CD14-positive monocyte (primary cell): ENCODE data around the gene ATP8B3. TPM values are rescaled to one million over a fixed set of nuclear protein-coding genes. Genes with fewer than 3 reads are reported as not detected.
A peak's percentile ranks its signal among the peaks of the same experiment; 100 is the strongest.

ENCODE experiments used
- DNase-seq, 3 donors: peaks; one replicate each; pipeline ENCODE4 v3.0.0-alpha.2; 2011 to 2022
- H2AFZ ChIP-seq: 2 replicates; pipeline ENCODE4 v1.6.0; 2012; ENCODE audit warnings: mild to moderate bottlenecking, low read depth, low read length, inconsistent platforms; ENCODE audit not compliant: insufficient read depth, poor library complexity, severe bottlenecking
- H3K27ac ChIP-seq, 2 donors: 1 replicate in 1 of 2; 2 replicates in 1 of 2; pipeline ENCODE4 v1.5.1; 2012 to 2013; ENCODE audit warnings: low read length in 2 of 2, control low read depth in 1 of 2, inconsistent platforms in 1 of 2, low read depth in 1 of 2, mild to moderate bottlenecking in 1 of 2
- H3K27me3 ChIP-seq, 2 donors: one replicate each; pipeline versions ENCODE4 v1.6.0 to v1.6.1; 2011 to 2013; ENCODE audit warnings: low read length in 2 of 2; ENCODE audit not compliant: control insufficient read depth in 2 of 2, insufficient read depth in 2 of 2
- H3K36me3 ChIP-seq, 2 donors: replicated peaks in 1 of 2; 1 replicate in 1 of 2; 2 replicates in 1 of 2; pipeline versions ENCODE4 v1.5.1 to v1.6.1; 2012 to 2013; ENCODE audit warnings: low read length in 2 of 2, control low read depth in 1 of 2, inconsistent platforms in 1 of 2, mild to moderate bottlenecking in 1 of 2; ENCODE audit not compliant: insufficient read depth in 2 of 2, control insufficient read depth in 1 of 2
- H3K4me1 ChIP-seq, 2 donors: 1 replicate in 1 of 2; 2 replicates in 1 of 2; pipeline versions ENCODE4 v1.5.1 to v1.6.1; 2012 to 2013; ENCODE audit warnings: low read length in 2 of 2, control low read depth in 1 of 2, inconsistent platforms in 1 of 2, mild to moderate bottlenecking in 1 of 2, moderate library complexity in 1 of 2; ENCODE audit not compliant: insufficient read depth in 2 of 2, control insufficient read depth in 1 of 2
- H3K4me2 ChIP-seq: replicated peaks from 2 replicates; pipeline ENCODE3; 2012; ENCODE audit warnings: low read length, moderate library complexity, mild to moderate bottlenecking; ENCODE audit not compliant: poor library complexity, severe bottlenecking; ENCODE audit errors: extremely low read depth
- H3K4me3 ChIP-seq, 3 experiments: fragments of 200-600 bp in 1 of 3; sonication (generic) in 1 of 3; replicated peaks in 1 of 3; 1 replicate in 2 of 3; 2 replicates in 1 of 3; pipeline ENCODE4 v1.5.1; 2011 to 2013; ENCODE audit warnings: low read length in 3 of 3, mild to moderate bottlenecking in 3 of 3, control low read depth in 2 of 3, low read depth in 2 of 3, inconsistent platforms in 1 of 3, moderate library complexity in 1 of 3
- H3K79me2 ChIP-seq: 2 replicates; pipeline ENCODE4 v1.6.0; 2012; ENCODE audit warnings: mild to moderate bottlenecking, control low read depth, inconsistent platforms, low read length, moderate library complexity; ENCODE audit not compliant: insufficient read depth
- H3K9ac ChIP-seq: 2 replicates; pipeline ENCODE4 v1.6.0; 2017; ENCODE audit warnings: low read length, mild to moderate bottlenecking; ENCODE audit not compliant: insufficient read depth, poor library complexity, severe bottlenecking
- H3K9me3 ChIP-seq, 2 donors: replicated peaks in 1 of 2; 1 replicate in 1 of 2; 2 replicates in 1 of 2; pipeline versions ENCODE4 v1.5.1 to v1.6.1; 2012 to 2013; ENCODE audit warnings: low read length in 2 of 2, control low read depth in 1 of 2; ENCODE audit not compliant: control insufficient read depth in 1 of 2, insufficient read depth in 1 of 2
- H4K20me1 ChIP-seq: 2 replicates; pipeline ENCODE4 v1.6.0; 2012; ENCODE audit warnings: mild to moderate bottlenecking, low read length, control low read depth, moderate library complexity; ENCODE audit not compliant: insufficient read depth
- H3K27ac Mint-ChIP-seq, 7 donors: one replicate each; pipeline ENCODE4 v1.8.0; 2020; ENCODE audit warnings: mild to moderate bottlenecking in 7 of 7, mixed read lengths in 7 of 7, moderate library complexity in 6 of 7, inconsistent platforms in 2 of 7
- H3K27me3 Mint-ChIP-seq, 3 donors: one replicate each; pipeline ENCODE4 v1.8.0; 2021 to 2022; ENCODE audit warnings: low read depth in 3 of 3, mild to moderate bottlenecking in 3 of 3, mixed read lengths in 3 of 3, moderate library complexity in 3 of 3, inconsistent platforms in 1 of 3
- H3K36me3 Mint-ChIP-seq, 2 donors: one replicate each; pipeline ENCODE4 v1.8.0; 2020; ENCODE audit warnings: mixed read lengths in 2 of 2, inconsistent platforms in 1 of 2, mild to moderate bottlenecking in 1 of 2
- H3K4me1 Mint-ChIP-seq: one replicate; pipeline ENCODE4 v1.8.0; 2020; ENCODE audit warnings: mild to moderate bottlenecking, mixed read lengths
- H3K4me3 Mint-ChIP-seq, 2 donors: one replicate each; pipeline ENCODE4 v1.8.0; 2020; ENCODE audit warnings: mild to moderate bottlenecking in 2 of 2, mixed read lengths in 2 of 2, moderate library complexity in 1 of 2
- H3K9me3 Mint-ChIP-seq, 7 donors: one replicate each; pipeline ENCODE4 v1.8.0; 2020 to 2022; ENCODE audit warnings: mixed read lengths in 7 of 7, mild to moderate bottlenecking in 6 of 7, moderate library complexity in 6 of 7, inconsistent platforms in 2 of 7
- CTCF ChIP-seq: fragments of 200-600 bp; IDR thresholded peaks from one replicate; pipeline ENCODE4 v1.8.0; 2022; ENCODE audit warnings: antibody characterized with exemption, mild to moderate bottlenecking
- WGBS: methylation state at CpG from one replicate; pipeline ENCODE4 v1.1.5; 2013; ENCODE audit warnings: missing lambda C conversion rate; ENCODE audit not compliant: insufficient coverage; 5-methylcytosine and 5-hydroxymethylcytosine counted together
- intact Hi-C, 2 donors: fragments of 100-400 bp; cut with micrococcal nuclease; formaldehyde crosslinking; loops; one replicate each; pipeline versions ENCODE4 v1.15.0 to v1.15.1; 2023
- polyA plus RNA-seq, 3 donors: library from polyadenylated mRNA; depleted of rRNA in 1 of 3; unstranded in 2 of 3; stranded (reverse) in 1 of 3; fragments of 300-500 nt in 2 of 3; fragments of >200 nt in 1 of 3; fragmentation: Illumina TruSeq in 2 of 3; gene quantifications; 1 replicate in 2 of 3; 2 replicates in 1 of 3; pipeline ENCODE4 v1.2.3, GENCODE V29; 2012 to 2021

The ATP8B3 gene
- polyA plus RNA-seq, 3 donors = 1.6 to 8.2 (median 1.8) TPM

GRCh38 chr19:1767464-1767933 lies 44.6 kb downstream of the ATP8B3 start:
- H3K27me3 ChIP-seq = peaks cover 33 to 92% of the 10 kb centered on the region in 2 donors
- no peak overlapping the region for H3K4me3 ChIP-seq
- peaks cover 23 to 43% of the 10 kb centered on the region in 2 donors for H3K9me3 ChIP-seq
- Mint-ChIP-seq H3K9me3 (peaks cover 12 to 38% (median 31%) of the 10 kb centered on the region in 7 donors), H3K4me3 (peak overlapping the region in 1 of 2 donors; percentile 57), H3K4me1 (peaks cover 2% of the 10 kb centered on the region), H3K27me3 (peaks cover 75 to 98% (median 79%) of the 10 kb centered on the region in 3 donors), H3K27ac (no peak overlapping the region), H3K36me3 (peaks cover 0 to 7% of the 10 kb centered on the region in 2 donors)
- no peaks in the 10 kb centered on the region for H3K79me2 ChIP-seq
- no peak overlapping the region for H3K4me2 ChIP-seq
- peak; percentile 9 to 24 (median 10) for DNase-seq
- intact Hi-C loops = loop anchor here (2.0 to 10.0 kb wide), 3 partner anchors 143 to 221 kb away; no protein-coding TSS in a partner anchor
- H3K4me1 ChIP-seq = no peaks in the 10 kb centered on the region
- WGBS = under 1% methylated on average over 19 of the region's 21 CpGs
- H4K20me1 ChIP-seq = no peaks in the 10 kb centered on the region
- H2AFZ ChIP-seq = no peak overlapping the region
- H3K9ac ChIP-seq = no peak overlapping the region
- H3K27ac ChIP-seq = no peak overlapping the region
- no peaks in the 10 kb centered on the region for H3K36me3 ChIP-seq
- peak; percentile 97 for TF ChIP-seq CTCF

- H3K4me3 Mint-ChIP-seq = peak overlapping the region in 1 of 2 donors; percentile 26
- no peak overlapping the region for H3K4me3 ChIP-seq
- no peak overlapping the region for H3K27ac ChIP-seq
- H3K27me3 Mint-ChIP-seq = peaks cover 76 to 98% (median 82%) of the 10 kb centered on the region in 3 donors
- no peaks in the 10 kb centered on the region for H4K20me1 ChIP-seq
- intact Hi-C loops = loop anchor here (2.0 to 10.0 kb wide), 3 partner anchors 142 to 220 kb away; no protein-coding TSS in a partner anchor
- WGBS = 0% methylated on average over 1 of the region's 10 CpGs
- H3K4me1 Mint-ChIP-seq = peaks cover 2% of the 10 kb centered on the region
- H3K36me3 Mint-ChIP-seq = peaks cover 0 to 7% of the 10 kb centered on the region in 2 donors
- H3K36me3 ChIP-seq = no peaks in the 10 kb centered on the region
- no peaks in the 10 kb centered on the region for H3K79me2 ChIP-seq
- H3K9me3 Mint-ChIP-seq = peaks cover 12 to 35% (median 28%) of the 10 kb centered on the region in 7 donors
- no peak overlapping the region for H3K9ac ChIP-seq
- peaks cover 38 to 98% of the 10 kb centered on the region in 2 donors for H3K27me3 ChIP-seq
- no peak for TF ChIP-seq CTCF
- H2AFZ ChIP-seq = no peak overlapping the region
- no peak overlapping the region for H3K27ac Mint-ChIP-seq
- H3K4me1 ChIP-seq = no peaks in the 10 kb centered on the region
- DNase-seq = no peak
- H3K9me3 ChIP-seq = peaks cover 23 to 46% of the 10 kb centered on the region in 2 donors
- H3K4me2 ChIP-seq = no peak overlapping the region
Measured at GRCh38 chr19:1766800-1767352, 45.2 kb downstream of the ATP8B3 start.
